Neural progenitor cell (in vitro differentiated cells): ENCODE measurements around the gene SMOC2. TPM values are rescaled to one million over a fixed set of nuclear protein-coding genes. Genes with fewer than 3 reads are reported as not detected.

Experiments used
- DNase-seq: peaks from one replicate; pipeline ENCODE4 v3.0.0-alpha.2; 2016; ENCODE audit warnings: low spot score
- H2AFZ ChIP-seq: fragments of 200-600 bp; sonication (generic); replicated peaks from 2 replicates; pipeline ENCODE4 v1.6.1; 2016; ENCODE audit warnings: antibody characterized with exemption
- H3F3A ChIP-seq: fragments of 200-600 bp; sonication (generic); 2 replicates; pipeline ENCODE4 v1.6.1; 2016; ENCODE audit warnings: antibody characterized with exemption, low read depth
- H3K27ac ChIP-seq: fragments of 200-600 bp; sonication (generic); 2 replicates; pipeline ENCODE4 v1.5.1; 2016; ENCODE audit warnings: mild to moderate bottlenecking
- H3K27me3 ChIP-seq: fragments of 200-600 bp; sonication (generic); 2 replicates; pipeline ENCODE4 v1.6.1; 2016; ENCODE audit warnings: mild to moderate bottlenecking, moderate library complexity
- H3K36me3 ChIP-seq: fragments of 200-600 bp; sonication (generic); 2 replicates; pipeline ENCODE4 v1.5.1; 2016
- H3K4me1 ChIP-seq: fragments of 200-600 bp; sonication (generic); 2 replicates; pipeline ENCODE4 v1.6.1; 2016; ENCODE audit warnings: mixed run types
- H3K4me2 ChIP-seq: fragments of 200-600 bp; sonication (generic); 2 replicates; pipeline ENCODE4 v1.6.1; 2016
- H3K4me3 ChIP-seq: fragments of 200-600 bp; sonication (generic); 2 replicates; pipeline ENCODE4 v1.5.1; 2016
- H3K79me2 ChIP-seq: fragments of 200-600 bp; sonication (generic); 2 replicates; pipeline ENCODE4 v1.6.1; 2016; ENCODE audit warnings: low read depth
- H3K9ac ChIP-seq: fragments of 200-600 bp; sonication (generic); 2 replicates; pipeline ENCODE4 v1.6.1; 2016
- H3K9me3 ChIP-seq: fragments of 200-600 bp; sonication (generic); 2 replicates; pipeline ENCODE4 v1.5.1; 2016; ENCODE audit warnings: low read depth
- H4K20me1 ChIP-seq: fragments of 200-600 bp; sonication (generic); 2 replicates; pipeline ENCODE4 v1.6.1; 2016; ENCODE audit warnings: low read depth
- H3K27ac Mint-ChIP-seq: 3 replicates; pipeline ENCODE4 v1.8.0; 2021; ENCODE audit warnings: mixed read lengths
- H3K27me3 Mint-ChIP-seq: 2 replicates; pipeline ENCODE4 v1.8.0; 2022; ENCODE audit warnings: low read depth, mild to moderate bottlenecking, inconsistent platforms, moderate library complexity, mixed read lengths; ENCODE audit not compliant: insufficient read depth
- H3K36me3 Mint-ChIP-seq: 3 replicates; pipeline ENCODE4 v1.8.0; 2021; ENCODE audit warnings: mixed read lengths
- H3K4me1 Mint-ChIP-seq: 3 replicates; pipeline ENCODE4 v1.8.0; 2021; ENCODE audit warnings: mixed read lengths
- H3K4me3 Mint-ChIP-seq: 3 replicates; pipeline ENCODE4 v1.8.0; 2021; ENCODE audit warnings: mild to moderate bottlenecking, moderate library complexity, mixed read lengths
- H3K9me3 Mint-ChIP-seq: 3 replicates; pipeline ENCODE4 v1.8.0; 2020; ENCODE audit warnings: mixed read lengths
- EZH2 ChIP-seq: fragments of 200-600 bp; sonication (generic); IDR thresholded peaks from 2 replicates; pipeline ENCODE4 v1.6.1; 2017; ENCODE audit warnings: antibody characterized with exemption, mild to moderate bottlenecking, moderate library complexity
- EZH2phosphoT487 ChIP-seq: fragments of 200-600 bp; sonication (generic); IDR thresholded peaks from 2 replicates; pipeline ENCODE4 v1.6.1; 2017; ENCODE audit warnings: antibody characterized with exemption
- total RNA-seq: library from RNA; depleted of rRNA; stranded (reverse); fragments of >200 nt; gene quantifications from 2 replicates; pipeline ENCODE4 v1.2.3, GENCODE V29; 2015; ENCODE audit warnings: low replicate concordance
- TF ChIP-seq, protein P1 (sequence below): fragments of 200-600 bp; sonication (generic); IDR thresholded peaks from 2 replicates; pipeline ENCODE4 v1.5.1; 2017; ENCODE audit warnings: antibody characterized with exemption, mild to moderate bottlenecking

SMOC2 gene
- total RNA-seq, 1 donor from 2014 or later: 0.75 TPM

DNA sequence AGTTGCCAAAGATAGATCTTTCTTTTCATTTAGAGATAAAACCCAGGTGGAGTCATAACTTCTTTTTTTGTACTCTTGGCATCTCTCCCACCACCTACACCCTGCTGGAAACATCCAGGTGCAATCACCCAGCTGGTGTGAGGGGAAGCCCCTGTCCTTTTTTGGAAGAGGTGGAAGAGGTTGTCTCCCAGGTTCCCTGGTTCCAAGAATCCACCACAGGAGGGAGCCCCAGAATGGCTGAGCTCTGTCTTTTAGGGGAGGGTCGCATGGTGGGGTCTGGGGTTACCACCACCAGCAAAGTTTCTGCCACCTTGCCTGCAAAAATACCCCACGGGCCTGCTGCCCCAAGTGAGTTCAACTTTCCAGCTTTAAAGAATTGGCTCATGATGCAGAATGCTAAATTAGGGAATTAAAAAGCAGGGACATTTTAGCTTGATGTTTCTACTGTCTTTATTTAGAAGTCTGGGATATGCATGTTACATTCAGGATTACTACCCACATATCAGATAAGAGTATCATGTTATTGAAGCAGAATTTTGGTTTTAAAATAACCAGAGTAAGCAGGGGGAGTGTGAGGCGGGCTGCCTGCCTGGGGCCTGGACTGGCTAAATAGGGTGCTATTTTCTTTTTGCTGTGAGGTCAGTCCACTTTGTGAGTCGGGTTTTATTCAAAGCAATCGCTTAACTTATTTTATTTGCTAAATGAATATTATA lies 11.0 kb downstream of the SMOC2 start:
- no peak overlapping the region for H3K9ac ChIP-seq
- H3K27me3 Mint-ChIP-seq: peaks cover 9% of the 10 kb centered on the region
- H3K9me3 Mint-ChIP-seq: no peaks in the 10 kb centered on the region
- TF ChIP-seq EZH2phosphoT487 (no peak), EZH2 (no peak)
- TF ChIP-seq, protein P1, sequence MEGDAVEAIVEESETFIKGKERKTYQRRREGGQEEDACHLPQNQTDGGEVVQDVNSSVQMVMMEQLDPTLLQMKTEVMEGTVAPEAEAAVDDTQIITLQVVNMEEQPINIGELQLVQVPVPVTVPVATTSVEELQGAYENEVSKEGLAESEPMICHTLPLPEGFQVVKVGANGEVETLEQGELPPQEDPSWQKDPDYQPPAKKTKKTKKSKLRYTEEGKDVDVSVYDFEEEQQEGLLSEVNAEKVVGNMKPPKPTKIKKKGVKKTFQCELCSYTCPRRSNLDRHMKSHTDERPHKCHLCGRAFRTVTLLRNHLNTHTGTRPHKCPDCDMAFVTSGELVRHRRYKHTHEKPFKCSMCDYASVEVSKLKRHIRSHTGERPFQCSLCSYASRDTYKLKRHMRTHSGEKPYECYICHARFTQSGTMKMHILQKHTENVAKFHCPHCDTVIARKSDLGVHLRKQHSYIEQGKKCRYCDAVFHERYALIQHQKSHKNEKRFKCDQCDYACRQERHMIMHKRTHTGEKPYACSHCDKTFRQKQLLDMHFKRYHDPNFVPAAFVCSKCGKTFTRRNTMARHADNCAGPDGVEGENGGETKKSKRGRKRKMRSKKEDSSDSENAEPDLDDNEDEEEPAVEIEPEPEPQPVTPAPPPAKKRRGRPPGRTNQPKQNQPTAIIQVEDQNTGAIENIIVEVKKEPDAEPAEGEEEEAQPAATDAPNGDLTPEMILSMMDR: peak; percentile 62
- no peak overlapping the region for H3K27ac ChIP-seq
- peaks cover 23% of the 10 kb centered on the region for H3K4me1 ChIP-seq
- no peak overlapping the region for H3K4me3 Mint-ChIP-seq
- H3K4me3 ChIP-seq: no peak overlapping the region
- H3K27ac Mint-ChIP-seq: no peak overlapping the region
- no peaks in the 10 kb centered on the region for H3K9me3 ChIP-seq
- H3K79me2 ChIP-seq: no peaks in the 10 kb centered on the region
- H3K4me1 Mint-ChIP-seq: peaks cover 29% of the 10 kb centered on the region
- DNase-seq: peak; percentile 50
- H3K27me3 ChIP-seq: no peaks in the 10 kb centered on the region
- H2AFZ ChIP-seq: peak overlapping the region; percentile 10
- H3F3A ChIP-seq: no peaks in the 10 kb centered on the region
- no peaks in the 10 kb centered on the region for H4K20me1 ChIP-seq
- H3K4me2 ChIP-seq: peak overlapping the region; percentile 45
- no peaks in the 10 kb centered on the region for H3K36me3 Mint-ChIP-seq
- no peaks in the 10 kb centered on the region for H3K36me3 ChIP-seq

DNA sequence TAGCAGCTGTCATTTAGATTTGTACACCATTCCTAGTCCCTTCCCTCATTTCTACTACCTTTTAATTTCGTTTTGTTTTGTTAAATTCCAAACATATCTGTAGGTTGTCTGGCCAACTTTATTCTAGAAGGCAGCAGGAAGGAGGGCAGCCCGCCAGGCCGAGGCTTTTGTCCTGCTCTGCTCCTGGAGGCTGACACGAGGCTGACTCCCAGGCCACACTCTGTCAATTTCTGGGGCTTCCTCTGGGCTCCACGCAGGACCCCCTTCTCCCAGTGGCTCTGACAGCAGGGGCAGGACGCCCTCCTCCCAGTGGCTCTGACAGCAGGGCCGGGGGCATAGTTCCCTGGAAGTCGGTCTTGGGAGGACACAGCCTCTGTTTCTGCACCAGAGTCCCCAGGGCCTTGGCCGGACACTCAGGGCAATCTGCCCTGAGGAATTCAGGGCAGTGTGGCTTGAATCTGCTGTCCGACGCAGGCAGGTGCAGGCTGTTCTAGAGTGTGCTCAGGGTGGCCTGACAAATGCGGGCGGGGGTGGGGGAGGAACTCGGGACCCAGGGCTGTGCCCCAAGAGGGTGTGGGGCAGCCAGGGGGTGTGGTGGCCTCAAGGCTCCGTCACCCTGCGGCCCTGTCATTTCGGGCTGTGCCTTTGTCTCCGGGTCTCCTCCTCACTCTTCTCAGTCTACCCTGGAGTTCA lies 11.8 kb downstream of the SMOC2 start:
- DNase-seq: no peak
- TF ChIP-seq EZH2: no peak
- no peak for TF ChIP-seq EZH2phosphoT487
- TF ChIP-seq, protein P1: no peak
- Histone ChIP-seq H4K20me1 (no peaks in the 10 kb centered on the region), H2AFZ (peak overlapping the region; percentile 55), H3K79me2 (no peaks in the 10 kb centered on the region), H3K4me3 (no peak overlapping the region), H3K27ac (no peak overlapping the region), H3F3A (no peaks in the 10 kb centered on the region), H3K4me1 (peaks cover 23% of the 10 kb centered on the region), H3K9ac (no peak overlapping the region), H3K36me3 (no peaks in the 10 kb centered on the region), H3K9me3 (no peaks in the 10 kb centered on the region), H3K4me2 (no peak overlapping the region), H3K27me3 (no peaks in the 10 kb centered on the region)
- peaks cover 7% of the 10 kb centered on the region for H3K27me3 Mint-ChIP-seq
- peaks cover 33% of the 10 kb centered on the region for H3K4me1 Mint-ChIP-seq
- no peaks in the 10 kb centered on the region for H3K9me3 Mint-ChIP-seq
- H3K4me3 Mint-ChIP-seq: no peak overlapping the region
- no peaks in the 10 kb centered on the region for H3K36me3 Mint-ChIP-seq
- H3K27ac Mint-ChIP-seq: no peak overlapping the region

DNA sequence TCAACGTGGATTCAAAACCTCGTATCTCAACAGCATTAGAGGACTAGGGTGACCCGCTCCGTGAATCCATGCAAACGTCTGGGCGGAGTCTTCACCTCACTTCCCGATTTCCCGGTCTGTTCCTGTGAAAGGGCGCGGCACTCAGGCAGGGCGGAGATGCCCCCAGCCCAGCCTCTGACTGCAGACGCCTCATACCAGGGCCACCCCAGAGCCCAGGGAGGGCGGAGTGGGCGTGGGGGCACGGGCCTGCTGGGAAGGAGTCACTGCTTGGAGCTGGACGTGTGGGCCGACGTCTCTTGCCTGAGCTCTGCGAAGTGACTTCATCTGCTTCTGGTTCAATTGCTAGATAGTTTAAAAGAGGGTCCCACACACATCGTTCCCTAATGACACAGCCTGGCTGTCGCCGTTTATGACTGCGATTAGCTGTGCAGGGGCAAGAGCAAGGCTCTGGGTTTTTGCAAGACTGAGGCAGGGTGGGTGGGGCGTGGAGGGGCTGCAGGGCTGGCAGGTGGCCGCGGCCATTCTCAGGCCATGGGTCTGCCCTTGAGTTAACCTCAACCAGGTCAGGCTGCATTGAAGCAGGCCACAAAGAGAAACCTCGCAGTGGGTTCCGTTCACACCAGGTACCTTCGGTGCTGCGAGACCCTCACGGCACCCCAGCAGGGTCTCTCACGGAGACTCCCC lies 15.0 kb downstream of the SMOC2 start:
- DNase-seq: no peak
- H3F3A ChIP-seq: no peaks in the 10 kb centered on the region
- TF ChIP-seq EZH2 (no peak), EZH2phosphoT487 (no peak)
- TF ChIP-seq, protein P1: no peak
- H3K4me3 ChIP-seq: no peak overlapping the region
- peaks cover 20% of the 10 kb centered on the region for H3K4me1 ChIP-seq
- H3K9ac ChIP-seq: no peak overlapping the region
- H3K36me3 ChIP-seq: no peaks in the 10 kb centered on the region
- H3K79me2 ChIP-seq: no peaks in the 10 kb centered on the region
- Mint-ChIP-seq H3K36me3 (no peaks in the 10 kb centered on the region), H3K4me3 (no peak overlapping the region), H3K9me3 (peaks cover 2% of the 10 kb centered on the region), H3K4me1 (peaks cover 34% of the 10 kb centered on the region), H3K27ac (no peak overlapping the region), H3K27me3 (peaks cover 2% of the 10 kb centered on the region)
- no peaks in the 10 kb centered on the region for H3K27me3 ChIP-seq
- H4K20me1 ChIP-seq: no peaks in the 10 kb centered on the region
- H3K27ac ChIP-seq: no peak overlapping the region
- no peak overlapping the region for H3K4me2 ChIP-seq
- H3K9me3 ChIP-seq: no peaks in the 10 kb centered on the region
- H2AFZ ChIP-seq: no peak overlapping the region
